Mononuclear cell (primary cell): ENCODE data around the gene ATG9B. TPM values are rescaled to one million over a fixed set of nuclear protein-coding genes. Genes with fewer than 3 reads are reported as not detected.

ENCODE experiments used
- H3K27me3 ChIP-seq: 2 replicates; pipeline ENCODE4 v1.6.0; 2011; ENCODE audit warnings: low read length, control low read depth; ENCODE audit not compliant: insufficient read depth
- H3K4me1 ChIP-seq: 2 replicates; pipeline ENCODE4 v1.5.1; 2011; ENCODE audit warnings: mild to moderate bottlenecking, low read length, control low read depth; ENCODE audit not compliant: insufficient read depth
- H3K4me3 ChIP-seq: 2 replicates; pipeline ENCODE4 v1.5.1; 2011; ENCODE audit warnings: mild to moderate bottlenecking, low read length, moderate library complexity
- H3K9me3 ChIP-seq: 2 replicates; pipeline ENCODE4 v1.5.1; 2011; ENCODE audit warnings: low read depth, mild to moderate bottlenecking, control low read depth, low read length
- total RNA-seq: library from RNA; depleted of rRNA; stranded (reverse); fragments of >200 nt; gene quantifications from one replicate; pipeline ENCODE4 v1.2.3, GENCODE V29; 2012

Gene ATG9B, protein sequence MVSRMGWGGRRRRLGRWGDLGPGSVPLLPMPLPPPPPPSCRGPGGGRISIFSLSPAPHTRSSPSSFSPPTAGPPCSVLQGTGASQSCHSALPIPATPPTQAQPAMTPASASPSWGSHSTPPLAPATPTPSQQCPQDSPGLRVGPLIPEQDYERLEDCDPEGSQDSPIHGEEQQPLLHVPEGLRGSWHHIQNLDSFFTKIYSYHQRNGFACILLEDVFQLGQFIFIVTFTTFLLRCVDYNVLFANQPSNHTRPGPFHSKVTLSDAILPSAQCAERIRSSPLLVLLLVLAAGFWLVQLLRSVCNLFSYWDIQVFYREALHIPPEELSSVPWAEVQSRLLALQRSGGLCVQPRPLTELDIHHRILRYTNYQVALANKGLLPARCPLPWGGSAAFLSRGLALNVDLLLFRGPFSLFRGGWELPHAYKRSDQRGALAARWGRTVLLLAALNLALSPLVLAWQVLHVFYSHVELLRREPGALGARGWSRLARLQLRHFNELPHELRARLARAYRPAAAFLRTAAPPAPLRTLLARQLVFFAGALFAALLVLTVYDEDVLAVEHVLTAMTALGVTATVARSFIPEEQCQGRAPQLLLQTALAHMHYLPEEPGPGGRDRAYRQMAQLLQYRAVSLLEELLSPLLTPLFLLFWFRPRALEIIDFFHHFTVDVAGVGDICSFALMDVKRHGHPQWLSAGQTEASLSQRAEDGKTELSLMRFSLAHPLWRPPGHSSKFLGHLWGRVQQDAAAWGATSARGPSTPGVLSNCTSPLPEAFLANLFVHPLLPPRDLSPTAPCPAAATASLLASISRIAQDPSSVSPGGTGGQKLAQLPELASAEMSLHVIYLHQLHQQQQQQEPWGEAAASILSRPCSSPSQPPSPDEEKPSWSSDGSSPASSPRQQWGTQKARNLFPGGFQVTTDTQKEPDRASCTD
- 3.6 TPM for total RNA-seq

DNA sequence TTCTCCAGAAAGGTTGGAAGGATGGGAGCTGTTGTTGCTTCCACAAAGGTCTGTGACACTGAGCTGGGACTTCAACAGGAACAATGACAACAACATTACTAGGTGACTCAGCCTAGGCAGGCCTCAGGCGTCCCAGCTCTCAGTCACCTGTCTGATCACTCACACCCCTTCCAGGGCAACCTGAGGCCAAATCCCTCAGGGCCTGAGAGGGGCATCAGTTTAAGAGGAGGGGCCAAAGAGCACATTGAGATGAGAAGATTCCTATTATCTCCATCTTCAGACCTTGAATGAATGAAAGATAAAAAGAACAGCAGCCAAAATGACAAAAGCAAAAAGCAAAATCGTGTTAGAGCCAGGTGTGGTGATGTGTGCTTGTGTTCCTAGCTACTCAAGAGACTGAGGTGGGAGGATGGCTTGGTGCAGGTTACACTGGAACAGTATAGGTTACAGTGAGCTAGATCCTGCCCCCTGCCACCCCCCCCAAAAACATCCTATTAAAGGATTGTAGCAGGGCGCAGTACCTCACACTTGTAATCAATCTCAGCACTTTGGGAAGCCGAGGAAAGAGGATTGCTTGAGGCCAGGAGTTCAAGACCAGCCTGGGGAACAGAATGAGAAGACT, at the start of gene ATG9B:
ATG9B (minus strand) TSS at position 60 of the 622 bp plus-strand sequence. CDS start 71 bp downstream, outside the sequence.
- Histone ChIP-seq H3K4me1 (peaks cover 16% of the 10 kb centered on the region), H3K9me3 (no peaks in the 10 kb centered on the region), H3K27me3 (peaks cover 14% of the 10 kb centered on the region), H3K4me3 (no peak within 1 kb of the TSS)

DNA sequence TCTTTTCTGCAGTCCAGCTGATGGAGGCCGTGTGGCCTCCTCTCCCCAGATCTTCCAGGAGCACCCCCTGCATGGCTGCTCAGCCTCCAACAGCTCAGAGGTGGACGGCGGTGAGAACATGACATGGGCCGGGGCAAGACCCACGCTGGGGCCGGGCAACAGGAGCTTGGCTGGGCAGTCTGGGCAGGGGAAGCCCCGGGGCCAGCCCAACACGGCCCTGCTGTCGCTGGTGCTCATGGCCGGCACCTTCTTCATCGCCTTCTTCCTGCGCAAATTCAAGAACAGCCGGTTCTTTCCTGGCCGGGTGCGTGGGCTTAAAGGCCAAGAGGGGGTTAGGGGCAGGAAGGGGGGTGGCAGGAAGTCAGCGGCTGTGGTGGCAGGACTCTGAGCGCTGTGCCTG, 49.7 kb upstream of the ATG9B start:
- Histone ChIP-seq H3K4me3 (no peak overlapping the region), H3K4me1 (peaks cover 6% of the 10 kb centered on the region), H3K27me3 (no peaks in the 10 kb centered on the region), H3K9me3 (no peaks in the 10 kb centered on the region)

DNA sequence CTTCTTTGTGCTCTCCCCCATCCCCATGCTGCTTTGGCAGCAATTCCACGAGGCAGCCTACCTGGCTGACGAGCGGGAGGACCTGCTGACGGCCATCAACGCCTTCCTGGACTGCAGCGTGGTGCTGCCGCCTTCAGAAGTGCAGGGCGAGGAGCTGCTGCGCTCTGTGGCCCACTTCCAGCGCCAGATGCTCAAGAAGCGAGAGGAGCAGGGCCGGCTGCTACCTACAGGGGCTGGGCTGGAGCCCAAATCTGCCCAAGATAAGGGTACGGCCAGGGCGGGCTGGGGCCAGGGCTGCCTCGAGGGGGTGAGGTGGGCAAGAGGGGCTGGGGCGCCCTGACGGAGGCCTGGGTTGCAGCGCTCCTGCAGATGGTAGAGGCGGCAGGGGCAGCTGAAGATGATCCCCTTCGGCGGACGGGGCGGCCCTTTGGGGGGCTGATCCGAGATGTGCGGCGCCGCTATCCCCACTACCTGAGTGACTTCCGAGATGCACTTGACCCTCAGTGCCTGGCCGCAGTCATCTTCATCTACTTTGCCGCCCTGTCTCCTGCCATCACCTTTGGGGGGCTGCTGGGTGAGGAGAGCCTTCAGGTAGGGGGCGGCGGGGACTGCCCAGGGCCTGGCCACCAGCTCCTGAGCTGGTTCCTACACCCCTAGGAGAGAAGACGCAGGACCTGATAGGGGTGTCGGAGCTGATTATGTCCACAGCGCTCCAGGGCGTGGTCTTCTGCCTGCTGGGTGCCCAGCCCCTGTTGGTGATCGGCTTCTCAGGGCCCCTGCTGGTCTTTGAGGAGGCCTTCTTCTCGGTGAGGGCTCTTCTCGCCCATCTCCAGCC, 47.0 kb upstream of the ATG9B start:
- no peak overlapping the region for H3K4me3 ChIP-seq
- no peaks in the 10 kb centered on the region for H3K9me3 ChIP-seq
- H3K4me1 ChIP-seq, result no peaks in the 10 kb centered on the region
- H3K27me3 ChIP-seq, result no peaks in the 10 kb centered on the region

GRCh38 chr7:151070574-151070960, 46.3 kb upstream of the ATG9B start:
- Histone ChIP-seq H3K4me3 (no peak overlapping the region), H3K4me1 (no peaks in the 10 kb centered on the region), H3K9me3 (no peaks in the 10 kb centered on the region), H3K27me3 (no peaks in the 10 kb centered on the region)

DNA sequence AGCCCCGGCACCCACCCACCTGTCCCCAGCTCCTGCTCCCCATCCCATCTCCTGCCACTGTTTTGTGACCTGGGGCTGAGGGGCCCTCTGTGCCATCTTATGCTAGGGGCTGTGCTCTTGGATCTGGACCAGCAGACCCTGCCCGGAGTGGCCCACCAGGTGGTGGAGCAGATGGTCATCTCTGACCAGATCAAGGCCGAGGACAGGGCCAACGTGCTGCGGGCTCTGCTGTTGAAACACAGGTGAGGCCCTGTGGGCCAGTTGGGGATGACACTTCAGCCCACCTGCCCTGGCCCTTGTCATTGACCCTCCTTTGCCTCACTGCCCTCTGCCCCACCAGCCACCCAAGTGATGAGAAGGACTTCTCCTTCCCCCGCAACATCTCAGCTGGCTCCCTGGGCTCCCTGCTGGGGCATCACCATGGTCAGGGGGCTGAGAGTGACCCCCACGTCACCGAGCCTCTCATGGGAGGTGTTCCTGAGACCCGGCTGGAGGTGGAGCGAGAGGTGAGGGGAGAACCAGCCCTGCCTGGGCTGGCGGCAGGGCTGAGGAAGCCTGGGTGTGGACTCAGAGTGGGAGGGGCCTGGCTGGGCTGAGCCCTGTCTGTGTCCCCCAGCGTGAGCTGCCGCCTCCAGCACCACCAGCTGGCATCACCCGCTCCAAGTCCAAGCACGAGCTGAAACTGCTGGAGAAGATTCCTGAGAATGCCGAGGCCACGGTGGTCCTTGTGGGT, 45.7 kb upstream of the ATG9B start:
- Histone ChIP-seq H3K27me3 (no peaks in the 10 kb centered on the region), H3K9me3 (no peaks in the 10 kb centered on the region), H3K4me3 (no peak overlapping the region), H3K4me1 (no peaks in the 10 kb centered on the region)

- Histone ChIP-seq H3K27me3 (no peaks in the 10 kb centered on the region), H3K4me1 (no peaks in the 10 kb centered on the region), H3K4me3 (no peak overlapping the region), H3K9me3 (no peaks in the 10 kb centered on the region)
These were observed 43.9 kb upstream of the ATG9B start for GRCh38 chr7:151068069-151068773.

DNA sequence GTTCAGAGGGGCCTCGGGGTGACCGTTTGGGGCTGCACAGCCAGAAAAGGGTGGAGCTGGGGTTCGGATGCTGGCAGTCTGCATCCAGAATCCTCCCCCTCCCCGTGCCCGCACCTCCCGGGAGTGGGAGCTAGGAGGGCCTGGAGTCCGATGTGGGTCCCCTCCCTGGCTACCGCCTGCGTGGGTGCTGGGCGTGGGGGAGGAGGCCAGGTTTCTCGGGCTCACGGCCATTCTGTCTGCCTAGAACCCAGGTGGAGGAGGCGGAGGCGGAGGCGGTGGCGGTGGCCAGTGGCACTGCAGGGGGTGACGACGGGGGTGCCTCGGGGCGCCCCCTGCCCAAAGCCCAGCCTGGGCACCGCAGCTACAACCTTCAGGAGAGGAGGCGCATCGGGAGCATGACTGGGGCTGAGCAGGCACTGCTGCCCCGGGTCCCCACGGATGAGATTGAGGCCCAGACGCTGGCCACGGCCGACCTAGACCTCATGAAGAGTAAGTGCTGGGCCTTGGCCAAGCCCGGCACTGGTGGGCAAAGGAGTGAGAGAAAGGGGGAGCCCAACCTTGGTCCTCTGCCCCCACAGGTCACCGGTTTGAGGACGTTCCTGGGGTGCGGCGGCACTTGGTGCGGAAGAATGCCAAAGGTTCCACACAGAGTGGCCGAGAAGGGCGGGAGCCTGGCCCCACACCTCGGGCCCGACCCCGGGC, 42.1 kb upstream of the ATG9B start:
- Histone ChIP-seq H3K27me3 (no peaks in the 10 kb centered on the region), H3K4me1 (peaks cover under 1% of the 10 kb centered on the region), H3K9me3 (no peaks in the 10 kb centered on the region), H3K4me3 (no peak overlapping the region)

DNA sequence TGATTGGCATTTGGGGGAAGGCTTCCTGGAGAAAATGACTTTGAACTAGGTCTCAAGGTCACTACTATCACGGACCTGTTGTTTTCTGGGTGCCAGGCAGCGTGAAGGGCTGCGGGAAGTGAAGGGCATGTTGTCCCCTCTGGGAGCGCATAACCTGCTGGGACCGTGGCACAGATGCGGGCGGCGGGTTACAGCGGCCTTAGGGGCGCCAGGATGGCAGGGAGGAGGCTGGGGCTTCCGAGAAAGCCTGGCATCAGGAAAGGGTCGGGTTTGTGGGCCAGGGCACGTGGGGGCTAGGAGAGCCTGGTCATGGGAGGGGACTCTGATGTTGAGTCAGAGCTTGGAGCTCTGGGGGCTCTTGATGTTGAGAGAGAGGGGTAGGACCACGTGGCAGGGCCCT, 41.2 kb upstream of the ATG9B start:
- no peaks in the 10 kb centered on the region for H3K27me3 ChIP-seq
- no peaks in the 10 kb centered on the region for H3K9me3 ChIP-seq
- H3K4me1 ChIP-seq, result peaks cover 9% of the 10 kb centered on the region
- no peak overlapping the region for H3K4me3 ChIP-seq

DNA sequence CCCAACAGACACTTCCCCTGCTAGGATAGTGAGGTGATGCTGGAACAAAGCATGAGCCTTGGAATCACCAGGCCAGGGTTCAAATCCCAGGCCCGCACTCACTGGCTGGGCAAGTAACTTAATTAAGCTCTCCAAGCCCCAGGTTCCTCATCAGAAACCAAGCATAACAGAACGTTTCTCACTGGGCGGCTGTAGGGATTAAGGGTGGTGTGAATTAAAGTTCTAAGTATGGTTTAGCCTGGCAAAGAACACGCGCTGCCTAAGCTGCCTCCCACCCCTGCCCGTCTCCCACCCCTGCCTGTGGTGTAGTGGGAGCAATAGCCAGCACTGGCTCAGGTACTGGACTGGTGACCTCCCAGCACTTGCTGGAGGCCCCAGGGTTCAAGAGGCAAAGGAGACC, 40.7 kb upstream of the ATG9B start:
- H3K27me3 ChIP-seq, result no peaks in the 10 kb centered on the region
- H3K4me3 ChIP-seq, result no peak overlapping the region
- H3K9me3 ChIP-seq, result no peaks in the 10 kb centered on the region
- peaks cover 15% of the 10 kb centered on the region for H3K4me1 ChIP-seq

- Histone ChIP-seq H3K27me3 (no peaks in the 10 kb centered on the region), H3K4me3 (no peak overlapping the region), H3K4me1 (peaks cover 16% of the 10 kb centered on the region), H3K9me3 (no peaks in the 10 kb centered on the region)
These were observed 40.2 kb upstream of the ATG9B start for GRCh38 chr7:151064454-151064853.

DNA sequence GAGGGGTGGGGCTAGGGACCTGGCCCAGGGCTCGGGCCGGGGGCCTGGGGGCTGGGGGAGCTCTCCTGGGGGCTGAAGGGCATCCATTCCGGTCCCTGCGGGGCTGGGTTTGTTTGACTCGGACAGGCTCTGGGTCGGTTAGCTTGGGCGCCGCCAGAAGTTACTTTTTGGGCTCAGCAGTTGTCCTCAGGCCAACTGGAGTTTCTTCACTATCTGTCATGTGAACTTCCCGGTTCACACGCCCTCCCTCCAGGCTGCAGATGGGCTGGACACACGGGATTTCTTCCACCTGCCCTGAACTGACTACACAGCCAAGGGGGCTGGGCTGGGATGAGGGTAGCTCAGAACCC, 38.9 kb upstream of the ATG9B start:
- Histone ChIP-seq H3K4me1 (peaks cover 26% of the 10 kb centered on the region), H3K9me3 (no peaks in the 10 kb centered on the region), H3K4me3 (no peak overlapping the region), H3K27me3 (no peaks in the 10 kb centered on the region)

- Histone ChIP-seq H3K9me3 (no peaks in the 10 kb centered on the region), H3K4me1 (peaks cover 26% of the 10 kb centered on the region), H3K27me3 (no peaks in the 10 kb centered on the region)
These were observed 38.3 kb upstream of the ATG9B start for GRCh38 chr7:151062399-151063211.

GRCh38 chr7:151062111-151062398, 37.8 kb upstream of the ATG9B start:
- no peak overlapping the region for H3K4me3 ChIP-seq
- no peaks in the 10 kb centered on the region for H3K27me3 ChIP-seq
- peaks cover 32% of the 10 kb centered on the region for H3K4me1 ChIP-seq
- no peaks in the 10 kb centered on the region for H3K9me3 ChIP-seq

More at GRCh38 chr7:151062399-151063211, 38.3 kb upstream of the ATG9B start:
- H3K4me3 ChIP-seq, result no peak overlapping the region
